ENCODE data around the gene SLC16A7. TPM values are rescaled to one million over a fixed set of nuclear protein-coding genes. Genes with fewer than 3 reads are reported as not detected.
"Not testable (repeated sequence)": the region's sequence is repeated elsewhere in the genome, so short reads cannot be mapped to it uniquely, and the experiment has no call there.

The SLC16A7 gene
- total RNA-seq, 2 donors from 2014 or later = 24.2 to 26.1 TPM

- peaks cover 39 to 44% of the 10 kb centered on the region in 2 donors for H3K4me1 Mint-ChIP-seq (ENCODE audit: low read depth in 2 of 2)
- H3K27me3 Mint-ChIP-seq = no peaks in the 10 kb centered on the region
- DNase-seq (ENCODE audit: low spot score) = peak; percentile 85
- no peaks in the 10 kb centered on the region for H3K9me3 Mint-ChIP-seq
- ATAC-seq = peak; percentile 82 to 87
- peak overlapping the region; percentile 98 for H3K27ac Mint-ChIP-seq
- peak overlapping the region; percentile 97 for H3K4me3 Mint-ChIP-seq
- H3K36me3 Mint-ChIP-seq = no peaks in the 10 kb centered on the region
Measured at GRCh38 chr12:59597385-59597781, 1.6 kb downstream of the SLC16A7 start.

- no peak overlapping the region for H3K4me3 Mint-ChIP-seq
- H3K9me3 Mint-ChIP-seq = no peaks in the 10 kb centered on the region
- peaks cover 6% of the 10 kb centered on the region for H3K36me3 Mint-ChIP-seq
- peak overlapping the region in 1 of 2 donors; percentile 44 for H3K27ac Mint-ChIP-seq
- no peak for ATAC-seq
- H3K27me3 Mint-ChIP-seq = no peaks in the 10 kb centered on the region
- no peak for DNase-seq (ENCODE audit: low spot score)
- H3K4me1 Mint-ChIP-seq (ENCODE audit: low read depth in 2 of 2) = peaks cover 40 to 56% of the 10 kb centered on the region in 2 donors
Measured at GRCh38 chr12:59600171-59600570, 4.3 kb downstream of the SLC16A7 start.

- H3K4me3 Mint-ChIP-seq = no peak overlapping the region
Measured at GRCh38 chr12:59603754-59604153, 7.9 kb downstream of the SLC16A7 start.

GRCh38 chr12:59612823-59613434, 17.1 kb downstream of the SLC16A7 start:
- DNase-seq (ENCODE audit: low spot score); H3K27me3 Mint-ChIP-seq; ATAC-seq; H3K4me3 Mint-ChIP-seq; H3K27ac Mint-ChIP-seq: not testable (repeated sequence)
- peaks cover 6 to 11% of the 10 kb centered on the region in 2 donors for H3K4me1 Mint-ChIP-seq (ENCODE audit: low read depth in 2 of 2)
- H3K9me3 Mint-ChIP-seq = peaks cover 11% of the 10 kb centered on the region
- H3K36me3 Mint-ChIP-seq = peaks cover 39% of the 10 kb centered on the region

More at GRCh38 chr12:59603754-59604153, 7.9 kb downstream of the SLC16A7 start:
- peaks cover 18 to 29% of the 10 kb centered on the region in 2 donors for H3K4me1 Mint-ChIP-seq (ENCODE audit: low read depth in 2 of 2)
- no peaks in the 10 kb centered on the region for H3K9me3 Mint-ChIP-seq
- no peaks in the 10 kb centered on the region for H3K27me3 Mint-ChIP-seq
- ATAC-seq (no peak), DNase-seq (ENCODE audit: low spot score) (no peak)
- peaks cover 10% of the 10 kb centered on the region for H3K36me3 Mint-ChIP-seq
- H3K27ac Mint-ChIP-seq = no peak overlapping the region

- H3K36me3 Mint-ChIP-seq = peaks cover 27% of the 10 kb centered on the region
- peaks cover 11% of the 10 kb centered on the region for H3K9me3 Mint-ChIP-seq
- ATAC-seq (no peak), DNase-seq (ENCODE audit: low spot score) (no peak)
- no peaks in the 10 kb centered on the region for H3K27me3 Mint-ChIP-seq
- H3K27ac Mint-ChIP-seq = peak overlapping the region in 1 of 2 donors; percentile 28
- no peak overlapping the region for H3K4me3 Mint-ChIP-seq
- peaks cover 9 to 10% of the 10 kb centered on the region in 2 donors for H3K4me1 Mint-ChIP-seq (ENCODE audit: low read depth in 2 of 2)
Measured at GRCh38 chr12:59615392-59616165, 19.8 kb downstream of the SLC16A7 start.

- Mint-ChIP-seq H3K27me3 (no peaks in the 10 kb centered on the region), H3K27ac (peak overlapping the region in 1 of 2 donors; percentile 12), H3K4me3 (no peak overlapping the region), H3K4me1 (ENCODE audit: low read depth in 2 of 2) (peaks cover 20 to 21% of the 10 kb centered on the region in 2 donors), H3K36me3 (peaks cover 4% of the 10 kb centered on the region), H3K9me3 (no peaks in the 10 kb centered on the region)
- DNase-seq (ENCODE audit: low spot score) (no peak), ATAC-seq (no peak)
Measured at GRCh38 chr12:59619461-59620240, 23.8 kb downstream of the SLC16A7 start.

GRCh38 chr12:59620326-59620725, 24.5 kb downstream of the SLC16A7 start:
- no peak for ATAC-seq
- Mint-ChIP-seq H3K27ac (peak overlapping the region in 1 of 2 donors; percentile 12), H3K9me3 (no peaks in the 10 kb centered on the region), H3K4me1 (ENCODE audit: low read depth in 2 of 2) (peaks cover 23 to 25% of the 10 kb centered on the region in 2 donors), H3K27me3 (no peaks in the 10 kb centered on the region), H3K4me3 (no peak overlapping the region), H3K36me3 (peaks cover 3% of the 10 kb centered on the region)
- no peak for DNase-seq (ENCODE audit: low spot score)

GRCh38 chr12:59624732-59625460, 29.1 kb downstream of the SLC16A7 start:
- peak overlapping the region in 1 of 2 donors; percentile 74 for H3K27ac Mint-ChIP-seq
- peaks cover 2% of the 10 kb centered on the region for H3K36me3 Mint-ChIP-seq
- H3K27me3 Mint-ChIP-seq = no peaks in the 10 kb centered on the region
- H3K4me3 Mint-ChIP-seq = no peak overlapping the region
- no peak for DNase-seq (ENCODE audit: low spot score)
- H3K4me1 Mint-ChIP-seq (ENCODE audit: low read depth in 2 of 2) = peaks cover 39 to 49% of the 10 kb centered on the region in 2 donors
- no peaks in the 10 kb centered on the region for H3K9me3 Mint-ChIP-seq
- no peak for ATAC-seq

- Mint-ChIP-seq H3K36me3 (peaks cover 6% of the 10 kb centered on the region), H3K4me3 (no peak overlapping the region), H3K27me3 (no peaks in the 10 kb centered on the region), H3K27ac (no peak overlapping the region), H3K9me3 (no peaks in the 10 kb centered on the region), H3K4me1 (ENCODE audit: low read depth in 2 of 2) (peaks cover 37 to 49% of the 10 kb centered on the region in 2 donors)
- DNase-seq (ENCODE audit: low spot score) (no peak), ATAC-seq (no peak)
Measured at GRCh38 chr12:59626382-59626781, 30.6 kb downstream of the SLC16A7 start.

GRCh38 chr12:59627582-59627981, 31.8 kb downstream of the SLC16A7 start:
- H3K27ac Mint-ChIP-seq = no peak overlapping the region
- ATAC-seq (peak in 1 of 2 donors; percentile 31), DNase-seq (ENCODE audit: low spot score) (no peak)
- H3K4me1 Mint-ChIP-seq (ENCODE audit: low read depth in 2 of 2) = peaks cover 45 to 57% of the 10 kb centered on the region in 2 donors
- H3K4me3 Mint-ChIP-seq = no peak overlapping the region
- no peaks in the 10 kb centered on the region for H3K27me3 Mint-ChIP-seq
- H3K9me3 Mint-ChIP-seq = no peaks in the 10 kb centered on the region
- peaks cover 6% of the 10 kb centered on the region for H3K36me3 Mint-ChIP-seq

- no peak for DNase-seq (ENCODE audit: low spot score)
- Mint-ChIP-seq H3K4me3 (peak overlapping the region; percentile 47), H3K4me1 (ENCODE audit: low read depth in 2 of 2) (peaks cover 48 to 61% of the 10 kb centered on the region in 2 donors), H3K27ac (peak overlapping the region in 1 of 2 donors; percentile 27), H3K27me3 (no peaks in the 10 kb centered on the region), H3K9me3 (no peaks in the 10 kb centered on the region), H3K36me3 (peaks cover 6% of the 10 kb centered on the region)
- no peak for ATAC-seq
Measured at GRCh38 chr12:59629890-59630289, 34.1 kb downstream of the SLC16A7 start.

- DNase-seq (ENCODE audit: low spot score) = no peak
Measured at GRCh38 chr12:59632408-59632807, 36.6 kb downstream of the SLC16A7 start.

GRCh38 chr12:59634254-59634653, 38.4 kb downstream of the SLC16A7 start:
- H3K4me1 Mint-ChIP-seq (ENCODE audit: low read depth in 2 of 2) = peaks cover 43 to 56% of the 10 kb centered on the region in 2 donors
- H3K27me3 Mint-ChIP-seq = no peaks in the 10 kb centered on the region
- H3K27ac Mint-ChIP-seq = peak overlapping the region; percentile 9 to 16
- ATAC-seq (peak in 1 of 2 donors; percentile 60), DNase-seq (ENCODE audit: low spot score) (no peak)
- no peaks in the 10 kb centered on the region for H3K9me3 Mint-ChIP-seq
- peaks cover 6% of the 10 kb centered on the region for H3K36me3 Mint-ChIP-seq
- no peak overlapping the region for H3K4me3 Mint-ChIP-seq

More at GRCh38 chr12:59632408-59632807, 36.6 kb downstream of the SLC16A7 start:
- Mint-ChIP-seq H3K27ac (peak overlapping the region in 1 of 2 donors; percentile 11), H3K9me3 (no peaks in the 10 kb centered on the region), H3K27me3 (no peaks in the 10 kb centered on the region), H3K4me1 (ENCODE audit: low read depth in 2 of 2) (peaks cover 44 to 55% of the 10 kb centered on the region in 2 donors), H3K4me3 (no peak overlapping the region), H3K36me3 (peaks cover 6% of the 10 kb centered on the region)
- ATAC-seq = no peak

All from natural killer cell treated with Interleukin-12 subunit alpha and Interleukin-12 subunit beta and Interleukin-15 and Interleukin-18, amount 100 ng/mL, for 72 hours (primary cell).